Measurements from ENCODE around the gene GRID2.

The GRID2 gene

GRCh38 chr4:92461732-92462131 lies 158.0 kb downstream of the GRID2 start:
- no peaks in the 10 kb centered on the region for H3K9me3 Mint-ChIP-seq

DNA sequence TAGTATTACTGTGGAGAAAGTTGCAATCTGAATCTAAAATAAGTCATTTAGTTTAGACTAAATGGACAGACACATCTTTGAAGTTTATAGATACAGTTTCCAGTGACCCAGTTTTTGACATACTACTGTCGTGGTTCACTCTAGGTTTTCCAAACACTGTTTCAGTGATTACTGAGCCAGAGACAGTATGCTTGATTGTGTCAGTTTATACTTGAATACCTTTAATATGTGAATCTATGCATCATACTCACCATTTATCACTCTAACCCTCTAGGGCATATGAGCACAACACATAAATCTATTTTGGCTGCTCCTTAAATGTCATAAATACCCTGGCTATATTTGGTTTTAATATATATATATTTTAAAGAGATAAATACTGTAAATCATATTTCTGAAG lies 173.5 kb downstream of the GRID2 start:
- Mint-ChIP-seq H3K36me3 (ENCODE audit: low read depth) (no peaks in the 10 kb centered on the region), H3K27me3 (ENCODE audit: low read depth) (no peaks in the 10 kb centered on the region), H3K4me1 (no peaks in the 10 kb centered on the region), H3K27ac (no peak overlapping the region), H3K4me3 (no peak overlapping the region), H3K9me3 (no peaks in the 10 kb centered on the region)
- TF ChIP-seq, protein P1, sequence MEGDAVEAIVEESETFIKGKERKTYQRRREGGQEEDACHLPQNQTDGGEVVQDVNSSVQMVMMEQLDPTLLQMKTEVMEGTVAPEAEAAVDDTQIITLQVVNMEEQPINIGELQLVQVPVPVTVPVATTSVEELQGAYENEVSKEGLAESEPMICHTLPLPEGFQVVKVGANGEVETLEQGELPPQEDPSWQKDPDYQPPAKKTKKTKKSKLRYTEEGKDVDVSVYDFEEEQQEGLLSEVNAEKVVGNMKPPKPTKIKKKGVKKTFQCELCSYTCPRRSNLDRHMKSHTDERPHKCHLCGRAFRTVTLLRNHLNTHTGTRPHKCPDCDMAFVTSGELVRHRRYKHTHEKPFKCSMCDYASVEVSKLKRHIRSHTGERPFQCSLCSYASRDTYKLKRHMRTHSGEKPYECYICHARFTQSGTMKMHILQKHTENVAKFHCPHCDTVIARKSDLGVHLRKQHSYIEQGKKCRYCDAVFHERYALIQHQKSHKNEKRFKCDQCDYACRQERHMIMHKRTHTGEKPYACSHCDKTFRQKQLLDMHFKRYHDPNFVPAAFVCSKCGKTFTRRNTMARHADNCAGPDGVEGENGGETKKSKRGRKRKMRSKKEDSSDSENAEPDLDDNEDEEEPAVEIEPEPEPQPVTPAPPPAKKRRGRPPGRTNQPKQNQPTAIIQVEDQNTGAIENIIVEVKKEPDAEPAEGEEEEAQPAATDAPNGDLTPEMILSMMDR (IDR thresholded peaks at IDR 0.05; ENCODE audit: unreplicated experiment in 3 of 3), result no peak

More at GRCh38 chr4:92461732-92462131, 158.0 kb downstream of the GRID2 start:
- no peaks in the 10 kb centered on the region for H3K27me3 Mint-ChIP-seq (ENCODE audit: low read depth)
- TF ChIP-seq, protein P1 (IDR thresholded peaks at IDR 0.05; ENCODE audit: unreplicated experiment in 3 of 3), result no peak
- H3K4me1 Mint-ChIP-seq, result no peaks in the 10 kb centered on the region
- H3K36me3 Mint-ChIP-seq (ENCODE audit: low read depth), result no peaks in the 10 kb centered on the region
- H3K4me3 Mint-ChIP-seq, result no peak overlapping the region
- no peak overlapping the region for H3K27ac Mint-ChIP-seq

- Mint-ChIP-seq H3K9me3 (no peaks in the 10 kb centered on the region), H3K27me3 (ENCODE audit: low read depth) (no peaks in the 10 kb centered on the region), H3K4me3 (no peak overlapping the region), H3K4me1 (no peaks in the 10 kb centered on the region), H3K27ac (no peak overlapping the region), H3K36me3 (ENCODE audit: low read depth) (no peaks in the 10 kb centered on the region)
- TF ChIP-seq, protein P1 (IDR thresholded peaks at IDR 0.05; ENCODE audit: unreplicated experiment in 3 of 3), result no peak
These were observed 179.6 kb downstream of the GRID2 start for GRCh38 chr4:92483341-92483740.

DNA sequence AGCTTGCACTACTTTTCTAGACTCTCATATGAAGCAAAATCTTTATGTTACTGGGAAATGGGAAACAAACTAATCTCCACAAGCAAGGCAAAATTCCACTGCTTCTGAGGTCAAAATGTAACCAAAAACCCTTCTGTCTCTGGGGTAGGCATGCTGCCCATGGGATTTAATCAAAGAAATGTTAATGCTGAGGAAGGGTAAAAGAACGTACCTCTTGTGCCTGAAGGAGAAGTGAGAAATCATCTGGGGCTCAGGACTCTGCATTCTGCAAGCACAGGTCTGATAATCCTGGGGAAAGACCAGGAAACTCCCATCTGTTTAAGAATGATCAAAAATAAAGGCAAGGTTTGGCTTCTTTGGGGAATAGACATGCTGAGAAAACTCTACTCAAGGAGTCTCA lies 184.7 kb downstream of the GRID2 start:
- H3K36me3 Mint-ChIP-seq (ENCODE audit: low read depth), result no peaks in the 10 kb centered on the region
- TF ChIP-seq, protein P1 (IDR thresholded peaks at IDR 0.05; ENCODE audit: unreplicated experiment in 3 of 3), result no peak

GRCh38 chr4:92497141-92497540 lies 193.4 kb downstream of the GRID2 start:
- no peak overlapping the region for H3K4me3 Mint-ChIP-seq
- H3K9me3 Mint-ChIP-seq, result no peaks in the 10 kb centered on the region
- H3K27me3 Mint-ChIP-seq (ENCODE audit: low read depth), result no peaks in the 10 kb centered on the region
- TF ChIP-seq, protein P1 (IDR thresholded peaks at IDR 0.05; ENCODE audit: unreplicated experiment in 3 of 3), result no peak
- H3K4me1 Mint-ChIP-seq, result no peaks in the 10 kb centered on the region
- no peaks in the 10 kb centered on the region for H3K36me3 Mint-ChIP-seq (ENCODE audit: low read depth)
- no peak overlapping the region for H3K27ac Mint-ChIP-seq

More for the DNA sequence above, 184.7 kb downstream of the GRID2 start:
- Mint-ChIP-seq H3K9me3 (no peaks in the 10 kb centered on the region), H3K4me3 (no peak overlapping the region), H3K27me3 (ENCODE audit: low read depth) (no peaks in the 10 kb centered on the region), H3K4me1 (no peaks in the 10 kb centered on the region), H3K27ac (no peak overlapping the region)

DNA sequence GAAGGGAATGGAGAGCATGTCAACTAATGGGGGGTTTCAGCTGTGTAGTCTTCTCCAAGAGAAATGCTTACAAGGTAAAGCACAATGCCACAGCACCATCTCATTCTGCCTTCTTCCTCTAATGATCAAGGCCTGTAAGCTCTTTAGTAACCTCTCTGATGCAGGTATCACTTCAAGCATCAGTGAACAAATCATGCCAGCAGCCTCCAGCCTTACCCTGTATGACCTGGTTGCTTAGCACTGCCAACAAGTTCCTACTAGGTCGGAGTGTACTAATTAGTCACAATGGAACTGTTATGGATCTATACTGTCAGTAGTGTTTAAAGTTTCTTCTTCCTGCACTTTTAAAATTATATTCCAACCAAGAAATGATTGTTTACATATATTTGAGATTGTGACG lies 197.7 kb downstream of the GRID2 start:
- Mint-ChIP-seq H3K4me1 (no peaks in the 10 kb centered on the region), H3K36me3 (ENCODE audit: low read depth) (no peaks in the 10 kb centered on the region), H3K27ac (no peak overlapping the region), H3K27me3 (ENCODE audit: low read depth) (no peaks in the 10 kb centered on the region), H3K9me3 (no peaks in the 10 kb centered on the region), H3K4me3 (no peak overlapping the region)
- TF ChIP-seq, protein P1 (IDR thresholded peaks at IDR 0.05; ENCODE audit: unreplicated experiment in 3 of 3), result no peak

Data from nephron (organoid).